T47D (cell line): ENCODE measurements around the gene ECE1.
A peak's percentile ranks its signal among the peaks of the same experiment; 100 is the strongest.
"Not testable (repeated sequence)": the region's sequence is repeated elsewhere in the genome, so short reads cannot be mapped to it uniquely, and the experiment has no call there.

Source experiments
- DNase-seq, 2 experiments: peaks; one replicate each; pipeline versions ENCODE4 v3.0.0 to v3.0.0-alpha.2; 2011 to 2012; ENCODE audit warnings: low read depth in 1 of 2, low spot score in 1 of 2
- JUND ChIP-seq: IDR thresholded peaks from 2 replicates; pipeline ENCODE4 v1.6.1; 2012; ENCODE audit warnings: low read depth
- in situ Hi-C: cut with HindIII; loops from 2 replicates; pipeline ENCODE4 v1.10.0; 2016; ENCODE audit warnings: low sequenced_read_pairs, low pct_unique_long_range_greater_than_20kb

The ECE1 gene

DNA sequence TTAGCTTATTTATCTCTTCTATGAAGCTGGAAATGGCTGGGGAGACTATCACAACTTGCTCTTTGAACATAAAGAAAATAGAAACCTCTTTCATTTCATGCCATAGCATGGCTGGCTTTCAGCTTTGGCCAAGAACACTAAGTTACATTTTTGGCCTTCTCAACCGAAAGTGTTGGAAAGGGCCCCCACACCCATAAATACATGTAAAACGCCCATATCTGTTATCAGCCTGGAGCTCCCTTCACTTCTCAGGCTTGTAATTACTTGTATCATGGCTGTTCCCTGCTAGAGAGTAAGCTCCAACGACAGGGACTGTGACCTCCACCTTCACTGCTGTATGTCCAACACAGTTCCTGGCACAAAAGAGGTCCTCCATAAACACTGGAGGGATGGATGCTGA, 100.8 kb downstream of the ECE1 start:
- no peak for DNase-seq
- in situ Hi-C loops, result no loop called here
- TF ChIP-seq JUND, result no peak

DNA sequence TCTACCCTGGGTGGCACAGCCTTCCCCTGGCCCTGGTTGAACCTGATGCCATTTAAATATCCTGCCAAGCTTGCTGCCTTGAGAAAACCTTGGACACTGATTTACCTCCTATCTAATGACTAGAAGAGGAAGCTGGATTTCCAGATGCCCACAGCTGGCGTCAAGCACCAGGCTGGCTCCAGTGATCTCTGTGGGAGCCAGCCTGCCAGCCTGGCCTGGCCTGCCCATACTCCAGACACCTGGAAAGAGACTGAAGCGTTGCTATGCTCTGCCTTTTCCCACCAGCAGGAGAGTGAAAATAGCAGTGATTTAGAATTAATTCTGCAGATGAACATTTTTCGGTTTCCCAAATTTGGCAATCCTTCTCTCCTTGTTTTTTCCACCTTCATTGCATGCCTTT, 102.0 kb downstream of the ECE1 start:
- TF ChIP-seq JUND, result no peak
- DNase-seq, result no peak
- in situ Hi-C loops, result no loop called here

DNA sequence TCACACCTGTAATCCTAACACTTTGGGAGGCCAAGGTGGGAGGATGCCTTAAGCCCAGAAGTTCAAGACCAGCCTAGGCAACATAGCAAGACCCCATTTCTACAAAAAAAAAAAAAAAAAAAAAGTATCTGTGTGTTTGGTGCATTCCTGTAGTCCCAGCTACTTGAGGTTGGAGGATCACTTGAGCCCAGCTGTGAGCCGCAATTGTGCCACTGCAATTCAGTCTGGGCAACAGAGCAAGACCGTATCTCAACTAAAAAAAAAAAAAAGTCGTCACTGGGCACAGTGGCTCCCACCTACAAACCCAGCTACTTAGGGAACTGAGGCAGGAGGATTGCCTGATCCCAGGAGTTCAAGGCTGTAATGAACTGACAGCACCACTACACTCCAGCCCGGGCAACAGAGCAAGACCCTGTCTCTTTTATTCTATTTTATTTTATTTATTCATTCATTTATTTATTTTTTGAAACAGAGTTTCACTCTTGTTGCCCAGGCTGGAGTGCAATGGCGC, 105.0 kb downstream of the ECE1 start:
- no peak for TF ChIP-seq JUND
- DNase-seq, result no peak
- in situ Hi-C loops, result no loop called here

DNA sequence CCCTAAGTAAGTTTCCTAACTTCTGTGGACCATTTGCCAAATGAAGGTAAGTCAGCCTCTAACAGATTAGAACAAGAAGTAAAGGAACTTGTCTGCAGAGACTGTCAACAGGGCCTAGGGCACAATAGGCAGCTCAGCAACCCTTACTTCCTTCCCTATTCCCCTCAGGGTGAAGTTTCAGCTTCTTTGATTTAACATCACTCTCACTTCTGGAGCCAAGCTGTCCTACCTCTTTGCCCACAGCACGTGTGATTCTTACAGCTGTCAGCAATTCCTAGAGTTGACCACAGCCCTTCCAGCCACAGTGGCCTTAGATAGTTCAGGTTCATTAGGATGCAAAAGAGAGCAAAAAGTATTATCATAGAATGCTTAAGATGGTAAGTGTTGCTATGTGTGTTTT, 106.0 kb downstream of the ECE1 start:
- no peak for TF ChIP-seq JUND
- no peak for DNase-seq
- in situ Hi-C loops, result no loop called here

DNA sequence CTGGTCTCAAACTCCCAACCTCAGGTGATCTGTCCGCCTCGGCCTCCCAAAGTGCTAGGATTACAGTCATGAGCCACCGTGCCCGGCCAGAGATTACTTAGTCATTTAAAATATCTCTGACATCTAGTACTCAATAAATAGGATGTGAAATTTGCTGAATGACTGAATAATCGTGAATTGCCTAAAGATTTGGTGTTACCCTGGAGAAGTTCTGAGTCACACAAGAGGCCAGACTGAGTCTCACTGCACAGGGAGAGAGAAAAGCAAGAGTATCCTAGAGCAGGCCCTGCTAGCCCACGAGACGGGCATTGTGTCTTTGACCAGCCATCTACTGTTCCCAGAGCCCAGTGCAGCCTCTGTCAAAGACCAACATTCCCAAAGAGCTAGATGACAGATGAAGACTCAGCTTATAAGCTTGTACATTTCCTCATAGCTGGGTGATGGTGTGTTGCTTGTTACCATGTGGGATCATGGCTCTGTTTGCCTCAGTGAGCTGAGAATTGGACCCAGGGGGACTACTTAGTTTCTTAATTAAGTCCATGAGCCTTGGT, 108.0 kb downstream of the ECE1 start:
- no peak for TF ChIP-seq JUND
- in situ Hi-C loops, result no loop called here
- no peak for DNase-seq

DNA sequence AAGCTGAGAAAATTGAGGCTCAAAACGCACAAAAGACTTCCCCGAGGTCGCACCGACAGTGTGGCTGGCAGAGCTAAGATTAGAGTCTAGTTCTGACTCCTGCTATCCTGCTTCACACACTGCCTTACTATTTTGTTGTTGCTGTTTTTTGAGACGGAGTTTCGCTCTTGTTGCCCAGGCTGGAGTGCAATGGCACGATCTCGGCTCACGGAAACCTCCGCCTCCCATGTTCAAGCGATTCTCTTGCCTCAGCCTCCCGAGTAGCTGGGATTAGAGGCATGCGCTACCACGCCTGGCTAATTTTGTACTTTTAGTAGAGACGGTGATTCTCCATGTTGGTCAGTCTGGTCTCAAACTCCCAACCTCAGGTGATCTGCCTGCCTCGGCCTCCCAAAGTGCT, 112.0 kb downstream of the ECE1 start:
- DNase-seq, in situ Hi-C loops: not testable (repeated sequence)

DNA sequence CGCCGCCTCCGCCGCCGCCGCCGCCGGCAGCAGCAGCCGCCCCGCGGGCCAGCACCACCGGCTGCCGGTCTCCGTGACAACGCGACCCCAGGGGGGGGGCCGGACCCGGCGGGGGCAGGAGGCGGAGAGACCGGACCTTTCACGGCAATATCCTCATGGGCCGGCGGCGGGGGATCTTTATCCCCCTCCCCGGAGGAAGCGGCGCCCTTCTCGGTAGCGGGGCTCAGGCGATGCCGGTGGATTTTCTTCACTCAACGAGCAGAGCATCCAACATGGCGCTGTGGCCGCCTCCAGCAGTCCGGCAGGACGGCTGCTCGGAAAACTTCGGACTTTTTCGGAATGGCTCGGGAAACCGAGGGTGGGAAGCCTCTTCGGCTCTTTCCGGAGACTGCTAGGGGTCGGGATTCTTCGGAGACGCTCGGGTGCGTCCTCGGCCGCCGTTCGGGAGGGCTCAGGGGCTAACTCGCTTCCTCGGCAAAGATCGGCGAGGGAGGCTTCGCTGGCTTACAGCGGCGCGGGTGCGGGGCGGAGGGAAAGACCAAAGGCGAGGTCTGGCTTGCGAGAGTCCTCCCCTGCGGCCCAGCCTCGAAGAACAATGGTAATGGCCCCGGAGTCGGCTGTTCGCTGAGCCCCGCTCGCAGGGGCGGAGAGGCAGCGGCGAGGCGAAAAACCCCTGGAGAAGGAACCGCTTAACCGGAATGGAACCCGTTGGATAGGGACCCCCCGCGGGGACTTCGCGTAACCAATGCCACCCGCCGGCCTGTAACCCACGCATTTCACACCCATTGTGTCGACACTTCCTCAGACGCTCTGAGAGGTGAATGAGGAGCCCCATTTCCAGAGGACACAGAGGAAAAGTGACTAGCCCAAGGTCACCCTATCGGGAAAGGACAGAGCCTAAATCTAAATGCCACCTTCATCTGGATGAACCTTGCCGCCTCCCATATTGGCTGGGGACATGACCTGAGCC, 113.4 kb downstream of the ECE1 start, which contains the start of gene EIF4G3:
TSS of gene EIF4G3 (minus strand) at position 312 of the 970 bp plus-strand sequence. CDS start 174,155 bp downstream, outside the sequence.
- DNase-seq, result peak; percentile 94 to 95
- TF ChIP-seq JUND, result no peak
- in situ Hi-C loops, result no loop called here

DNA sequence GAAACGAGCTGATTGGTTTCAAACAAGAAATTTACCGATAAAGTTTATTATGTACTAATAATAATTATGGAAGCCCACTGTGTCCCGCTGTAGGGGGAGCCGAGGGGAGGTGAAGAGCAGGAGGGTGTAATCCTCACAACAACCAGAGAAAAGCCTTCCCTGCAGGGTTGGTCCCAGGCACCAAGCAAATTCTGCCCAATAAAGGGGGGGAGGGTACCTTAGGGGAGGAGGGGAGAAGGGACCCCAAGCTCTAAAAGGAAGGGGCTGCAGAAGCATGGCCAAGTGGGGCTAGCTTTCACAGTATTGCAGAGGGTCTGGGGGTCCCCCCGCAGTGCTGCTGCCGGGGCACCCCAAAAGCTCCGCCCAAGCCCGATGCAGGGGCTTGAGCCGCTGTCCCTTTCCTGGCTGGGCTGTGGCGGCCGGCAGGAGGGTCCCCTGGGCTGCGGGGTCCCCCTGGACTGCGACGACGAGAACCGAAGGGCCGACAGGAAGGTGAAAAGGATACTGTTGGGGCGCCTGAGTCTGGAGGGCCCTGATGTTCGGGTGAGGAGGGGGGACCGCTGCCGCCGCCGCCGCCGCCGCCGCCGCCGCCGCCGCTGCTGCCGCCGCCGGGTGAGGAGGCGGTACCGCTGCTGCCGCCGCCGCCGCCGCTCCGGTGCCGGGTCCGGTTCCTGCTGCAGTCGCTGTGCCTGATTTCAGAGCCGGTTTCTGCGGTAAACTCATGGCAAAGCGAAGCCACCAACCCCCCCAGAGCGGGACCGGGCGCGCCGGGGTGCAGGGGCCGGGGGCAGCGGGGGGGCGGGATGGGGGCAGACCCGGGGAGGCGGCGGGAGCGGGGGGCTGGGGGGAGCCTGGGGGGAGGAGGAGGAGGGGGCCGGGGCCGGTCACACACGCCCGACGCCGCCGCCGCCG, 114.3 kb downstream of the ECE1 start:
- in situ Hi-C loops, result no loop called here
- no peak for TF ChIP-seq JUND
- DNase-seq, result peak in 1 of 2 experiments; percentile 37

DNA sequence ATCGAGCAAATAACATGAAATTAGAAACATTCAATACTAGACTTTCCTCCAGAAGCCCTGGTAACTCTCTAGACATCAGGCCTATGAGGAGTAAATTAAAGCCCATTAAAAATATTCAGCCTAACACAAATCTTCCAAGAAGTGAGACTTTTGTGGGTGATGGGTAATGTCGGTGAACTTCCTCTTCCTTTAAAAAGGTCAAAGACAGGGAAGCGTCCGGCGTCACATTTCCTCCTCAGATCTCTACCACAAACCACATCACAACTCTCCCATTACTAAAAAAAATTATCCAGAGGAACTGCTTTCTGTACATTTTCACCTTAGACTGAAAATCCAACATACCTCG, 115.0 kb downstream of the ECE1 start:
- no peak for DNase-seq
- in situ Hi-C loops, result no loop called here
- no peak for TF ChIP-seq JUND

DNA sequence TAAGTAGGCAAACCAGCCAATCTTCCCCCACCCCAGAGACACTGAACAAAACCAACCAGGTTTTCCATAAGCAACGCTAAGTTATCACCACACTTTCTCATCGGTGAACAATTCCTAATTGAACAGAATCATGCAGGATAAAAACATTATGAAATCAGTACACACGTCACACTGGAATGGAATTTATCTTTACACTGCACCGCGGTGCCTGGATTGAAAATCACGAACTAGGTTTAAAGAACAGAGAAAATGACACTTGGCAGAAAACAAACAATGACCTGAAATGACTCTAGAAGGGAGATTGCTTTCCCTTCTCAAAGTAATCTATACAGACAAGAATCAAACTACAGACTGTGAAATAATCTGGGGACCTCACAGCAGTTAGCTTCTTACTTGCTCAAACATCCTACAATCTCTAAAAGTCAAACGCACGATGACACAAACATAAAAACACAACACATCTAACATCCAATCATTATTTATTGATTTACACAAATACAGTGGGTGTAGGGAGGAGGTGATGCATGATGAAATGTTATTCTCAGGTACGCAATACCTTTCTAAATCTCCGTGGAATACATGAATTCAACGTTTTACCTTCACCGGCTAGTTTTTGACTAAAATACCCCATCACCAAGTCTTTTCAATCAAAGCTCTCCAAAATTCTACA, 115.5 kb downstream of the ECE1 start:
- no peak for TF ChIP-seq JUND
- in situ Hi-C loops, result no loop called here
- no peak for DNase-seq

DNA sequence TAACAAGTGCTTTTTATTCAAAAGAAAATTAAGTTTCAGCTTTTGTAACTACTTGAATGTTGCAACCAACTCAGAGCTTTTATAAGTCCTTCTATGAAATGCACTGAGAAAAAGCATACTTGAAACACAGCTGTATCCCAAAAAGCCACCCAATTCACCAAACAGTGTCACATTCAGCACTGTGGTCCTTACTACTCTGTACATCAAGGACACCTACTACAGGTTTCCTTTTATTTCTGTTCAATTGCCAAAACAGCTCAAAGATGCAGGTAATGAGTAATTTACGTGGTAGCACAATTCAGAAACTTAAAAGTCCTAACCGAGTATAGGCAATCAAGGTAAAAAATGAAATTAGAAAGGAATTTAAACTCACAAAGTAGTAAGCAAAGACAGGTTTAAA, 116.0 kb downstream of the ECE1 start:
- in situ Hi-C loops, result no loop called here
- TF ChIP-seq JUND, result no peak
- no peak for DNase-seq

DNA sequence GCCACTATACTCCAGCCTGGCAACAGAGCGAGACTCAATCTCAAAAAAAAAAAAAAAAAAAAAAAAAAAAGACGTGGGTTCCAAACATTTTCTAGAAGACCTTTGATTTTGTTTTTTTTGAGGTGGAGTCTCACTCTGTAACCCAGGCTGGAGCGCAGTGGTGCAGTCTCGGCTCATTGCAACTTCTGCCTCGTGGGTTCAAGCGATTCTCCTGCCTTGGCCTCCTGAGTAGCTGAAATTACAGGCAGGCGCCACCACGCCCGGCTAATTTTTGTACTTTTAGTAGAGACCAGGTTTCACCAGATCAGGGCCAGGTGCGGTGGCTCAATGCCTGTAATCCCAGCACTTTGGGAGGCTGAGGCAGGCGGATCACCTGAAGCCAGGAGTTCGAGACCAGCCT, 117.2 kb downstream of the ECE1 start:
- in situ Hi-C loops, DNase-seq: not testable (repeated sequence)

DNA sequence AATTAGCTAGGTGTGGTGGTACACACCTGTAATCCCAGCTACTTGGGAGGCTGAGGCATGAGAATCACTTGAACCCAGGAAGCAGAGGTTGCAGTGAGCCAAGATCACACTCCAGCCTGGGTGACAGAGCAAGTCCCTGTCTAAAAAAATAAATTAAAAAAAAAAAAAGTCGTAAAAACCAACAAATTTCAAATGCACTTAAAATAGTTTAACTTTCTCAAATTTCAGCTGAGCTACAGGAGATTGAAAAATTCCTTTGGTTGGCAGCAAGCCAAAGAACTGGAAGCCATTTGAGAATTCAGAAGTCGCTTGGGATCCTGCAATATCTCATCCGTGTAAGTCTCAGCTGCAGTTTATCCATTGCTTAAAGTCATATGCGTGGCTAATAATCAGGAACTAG, 119.4 kb downstream of the ECE1 start:
- DNase-seq, in situ Hi-C loops: not testable (repeated sequence)
